ENCODE measurements around the gene FAM8A1. TPM values are rescaled to one million over a fixed set of nuclear protein-coding genes. Genes with fewer than 3 reads are reported as not detected.

Gene FAM8A1
- total RNA-seq, 1 donor = 12.9 TPM

DNA sequence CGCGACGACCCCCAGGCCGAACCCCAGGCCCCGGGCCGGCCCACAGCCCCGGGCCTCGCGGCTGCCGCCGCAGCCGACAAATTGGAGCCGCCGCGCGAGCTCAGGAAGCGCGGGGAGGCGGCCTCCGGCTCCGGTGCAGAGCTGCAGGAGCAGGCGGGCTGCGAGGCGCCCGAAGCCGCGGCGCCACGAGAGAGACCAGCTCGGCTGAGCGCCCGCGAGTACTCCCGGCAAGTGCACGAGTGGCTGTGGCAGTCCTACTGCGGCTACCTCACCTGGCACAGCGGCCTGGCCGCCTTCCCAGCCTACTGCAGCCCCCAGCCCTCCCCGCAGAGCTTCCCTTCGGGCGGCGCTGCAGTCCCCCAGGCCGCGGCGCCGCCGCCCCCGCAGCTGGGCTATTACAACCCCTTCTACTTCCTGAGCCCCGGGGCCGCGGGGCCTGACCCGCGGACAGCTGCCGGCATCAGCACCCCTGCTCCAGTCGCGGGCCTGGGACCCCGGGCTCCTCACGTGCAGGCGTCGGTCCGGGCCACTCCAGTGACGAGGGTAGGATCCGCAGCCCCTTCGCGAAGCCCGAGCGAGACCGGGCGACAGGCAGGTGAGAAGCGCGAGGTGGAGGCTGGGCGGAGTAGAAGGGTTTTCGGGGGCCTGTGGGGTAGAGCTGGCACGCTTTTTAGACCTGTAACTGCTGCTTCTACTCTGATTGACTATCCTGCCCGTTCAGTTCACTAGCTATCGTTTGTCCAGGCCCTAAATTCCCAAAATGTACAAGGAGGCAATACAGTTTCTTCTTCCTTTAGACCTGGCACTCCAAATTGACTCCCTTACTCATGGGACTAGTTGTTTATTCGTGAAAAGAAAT, 654 bp downstream of the FAM8A1 start:
- DNase-seq (ENCODE audit: low read depth in 2 of 3, low spot score in 2 of 3) = peak in 2 of 3 donors; percentile 59 to 62

DNA sequence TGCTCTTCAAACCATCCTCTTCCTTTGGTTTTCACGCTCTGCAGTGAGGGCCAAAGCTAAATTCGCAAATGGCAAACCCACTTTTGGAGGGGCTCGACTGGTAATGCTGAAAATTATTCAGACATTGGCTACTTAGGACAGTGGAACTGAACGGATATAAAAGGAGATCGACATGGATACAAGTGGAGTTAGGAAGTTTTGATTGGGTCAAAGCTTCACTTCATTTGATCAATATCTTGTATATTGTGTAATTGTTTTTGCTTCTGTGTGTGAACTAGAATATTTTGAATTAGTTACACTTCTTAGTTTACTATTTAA, 1.2 kb downstream of the FAM8A1 start:
- no peak for DNase-seq (ENCODE audit: low read depth in 2 of 3, low spot score in 2 of 3)

DNA sequence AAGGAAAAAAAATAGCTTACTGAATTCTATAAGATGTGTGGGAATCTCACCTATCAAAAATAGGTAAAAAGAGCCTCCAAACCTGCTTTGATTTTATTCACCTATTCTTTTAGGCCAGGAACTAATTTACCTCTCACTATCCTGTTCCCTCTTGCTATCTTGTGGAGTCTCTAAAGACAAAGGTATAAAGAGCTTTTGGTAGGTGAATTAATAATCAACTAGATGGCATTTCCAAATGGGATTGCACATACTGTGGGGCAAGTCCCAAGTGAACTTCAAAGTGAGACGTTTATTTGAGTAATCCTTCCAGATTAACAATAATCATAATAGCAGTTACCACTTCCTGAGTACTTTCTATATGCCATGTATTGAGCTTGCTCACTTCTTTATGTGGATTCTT, 2.8 kb downstream of the FAM8A1 start:
- DNase-seq (ENCODE audit: low read depth in 2 of 3, low spot score in 2 of 3) = no peak

DNA sequence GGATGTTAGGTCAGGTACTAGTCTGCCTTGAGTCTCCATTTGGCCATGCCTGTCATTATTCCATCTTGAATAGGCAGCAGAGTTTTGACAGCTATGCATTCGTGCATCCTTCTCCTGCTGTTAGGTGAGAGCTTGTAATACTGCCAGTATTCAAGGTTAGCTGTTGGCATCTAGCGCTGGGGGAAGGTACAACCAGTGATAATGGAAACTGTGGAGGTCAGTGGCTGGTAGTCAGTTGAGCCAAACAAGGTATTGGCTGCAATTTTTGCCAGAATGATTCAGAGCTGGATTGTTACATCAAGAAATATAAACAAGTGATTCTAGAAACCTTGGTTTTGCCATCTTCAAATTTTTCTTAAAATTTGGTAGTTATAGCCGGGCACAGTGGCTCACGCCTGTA, 6.5 kb downstream of the FAM8A1 start:
- DNase-seq (ENCODE audit: low read depth in 2 of 3, low spot score in 2 of 3) = no peak

DNA sequence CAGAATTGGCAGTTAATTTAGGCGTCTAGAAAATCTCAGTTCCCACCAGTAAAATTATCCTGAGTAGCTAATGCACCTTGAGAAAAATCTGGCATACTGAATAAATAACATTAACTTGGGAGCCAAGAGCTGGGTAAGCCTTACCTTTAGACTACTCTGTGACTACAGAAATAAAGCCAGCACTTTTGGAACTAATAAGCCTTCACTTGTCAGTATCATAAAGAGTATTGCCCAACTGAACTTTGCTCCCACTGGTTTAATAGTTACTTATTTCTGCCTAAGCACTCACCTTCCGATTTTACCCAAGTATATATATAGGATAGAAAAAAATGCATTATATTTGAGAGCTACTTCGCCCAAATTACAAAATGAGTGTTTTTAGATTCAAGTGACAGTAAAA, 10.7 kb downstream of the FAM8A1 start:
- no peak for DNase-seq (ENCODE audit: low read depth in 2 of 3, low spot score in 2 of 3)

DNA sequence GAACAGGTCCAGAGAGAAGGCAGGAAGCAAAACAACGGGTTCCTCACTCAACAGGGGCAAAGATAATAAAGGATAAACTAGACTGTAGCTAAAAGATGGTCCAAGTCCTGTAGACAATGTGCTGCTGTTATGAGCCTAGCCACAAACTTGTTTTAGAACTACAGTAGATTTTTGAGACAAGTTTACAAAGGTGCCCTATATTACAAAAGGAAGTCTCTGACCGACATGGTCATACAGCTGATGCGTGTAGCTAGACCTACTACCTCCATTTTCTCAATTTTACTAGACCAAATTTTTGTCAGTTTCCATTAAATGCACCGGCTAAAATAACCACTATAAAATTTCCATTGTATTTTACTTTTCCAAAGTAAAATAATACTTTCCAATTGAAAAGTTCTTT, 11.9 kb downstream of the FAM8A1 start:
- DNase-seq (ENCODE audit: low read depth in 2 of 3, low spot score in 2 of 3) = no peak

DNA sequence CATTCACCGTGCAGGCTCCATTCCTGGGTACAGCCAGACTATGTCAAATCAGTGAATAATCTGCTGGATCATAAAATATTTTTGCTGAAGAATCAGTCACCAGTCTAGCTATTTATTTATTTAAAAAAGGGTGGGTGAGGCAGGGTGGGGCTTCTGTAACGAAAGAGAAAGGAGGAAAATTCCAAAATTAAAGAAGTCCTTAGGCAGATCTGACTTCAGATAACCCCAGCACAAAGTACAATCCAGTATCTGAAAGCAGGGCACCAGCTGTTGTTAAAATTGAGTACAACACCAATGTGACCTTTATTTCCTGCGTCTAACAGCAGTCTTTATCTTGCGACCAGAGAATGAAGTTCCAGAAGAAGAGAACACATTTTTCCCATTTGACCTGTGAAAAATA, 15.7 kb downstream of the FAM8A1 start:
- no peak for DNase-seq (ENCODE audit: low read depth in 2 of 3, low spot score in 2 of 3)

DNA sequence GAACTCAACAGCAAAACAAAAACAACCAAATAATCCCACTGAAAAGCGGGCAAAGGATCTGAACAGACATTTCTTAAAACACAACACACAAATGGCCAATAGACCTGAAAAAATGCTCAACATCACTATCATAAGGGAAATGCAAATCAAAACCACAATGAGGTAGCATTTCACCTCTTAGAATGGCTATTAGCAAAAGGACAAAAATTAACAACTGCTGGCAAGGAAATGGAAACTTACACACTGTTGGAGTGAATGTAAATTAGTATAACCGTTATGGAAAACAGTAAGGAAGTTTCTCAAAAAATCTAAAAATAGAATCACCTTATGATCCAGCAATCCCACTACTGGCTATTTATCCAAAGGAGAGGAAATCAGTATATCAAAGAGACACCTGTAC, 20.9 kb downstream of the FAM8A1 start:
- peak in 1 of 3 donors; percentile 36 for DNase-seq (ENCODE audit: low read depth in 2 of 3, low spot score in 2 of 3)

DNA sequence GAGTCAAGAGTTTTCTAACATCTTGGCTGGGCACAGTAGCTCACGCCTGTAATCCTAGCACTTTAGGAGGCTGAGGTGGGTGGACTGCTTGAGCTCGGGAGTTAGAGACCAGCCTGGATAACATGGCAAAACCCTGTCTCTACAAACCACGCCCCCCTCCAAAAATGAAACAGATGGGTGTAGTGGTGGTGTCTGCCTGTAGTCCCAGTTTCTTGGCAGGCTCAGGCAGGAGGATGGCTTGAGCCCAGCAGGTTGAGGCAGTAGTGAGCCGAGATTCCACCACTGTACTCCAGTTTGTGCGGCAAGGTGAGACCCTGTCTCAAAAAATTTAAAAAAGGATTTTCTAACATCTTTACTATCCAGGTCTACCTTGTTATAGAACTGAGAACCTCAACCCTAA, 22.0 kb downstream of the FAM8A1 start:
- no peak for DNase-seq (ENCODE audit: low read depth in 2 of 3, low spot score in 2 of 3)

DNA sequence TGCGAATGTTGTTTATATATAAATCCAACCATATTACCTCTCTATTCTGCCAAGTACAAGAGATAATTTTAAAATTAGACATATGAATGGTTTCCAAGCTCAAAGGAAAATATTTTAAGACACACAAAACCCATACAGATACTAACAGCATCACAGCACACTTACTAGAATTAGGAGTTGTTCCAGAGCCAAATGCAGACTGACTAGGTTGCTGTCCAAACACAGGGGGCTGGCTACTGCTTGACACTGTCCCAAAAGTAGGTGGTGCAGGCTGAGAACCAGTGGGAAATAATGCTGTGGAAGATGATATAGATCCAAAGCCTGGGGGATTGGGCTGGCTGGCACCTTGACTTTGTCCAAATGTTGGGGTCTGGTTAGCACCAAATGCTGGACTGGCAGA, 24.3 kb downstream of the FAM8A1 start:
- DNase-seq (ENCODE audit: low read depth in 2 of 3, low spot score in 2 of 3) = no peak

DNA sequence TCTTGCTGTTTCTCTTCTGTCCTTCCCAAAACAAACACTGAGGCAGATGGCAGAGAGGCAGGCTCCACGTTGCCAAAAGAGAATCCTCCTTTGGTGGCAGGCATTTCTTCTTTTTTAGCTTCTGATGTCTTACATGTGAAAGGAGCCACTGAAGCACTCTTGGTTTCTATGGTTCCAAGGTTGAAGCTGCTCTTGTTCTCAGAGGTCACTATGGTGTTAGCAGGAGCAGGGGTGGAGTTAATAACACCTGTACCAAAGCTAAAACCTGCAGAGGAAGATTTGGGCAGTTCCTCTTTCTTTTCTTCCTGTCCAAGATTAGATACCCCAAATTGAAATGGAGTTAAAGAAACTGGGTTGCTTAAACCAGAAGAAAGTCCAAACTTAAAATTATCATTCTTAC, 28.8 kb downstream of the FAM8A1 start:
- no peak for DNase-seq (ENCODE audit: low read depth in 2 of 3, low spot score in 2 of 3)

DNA sequence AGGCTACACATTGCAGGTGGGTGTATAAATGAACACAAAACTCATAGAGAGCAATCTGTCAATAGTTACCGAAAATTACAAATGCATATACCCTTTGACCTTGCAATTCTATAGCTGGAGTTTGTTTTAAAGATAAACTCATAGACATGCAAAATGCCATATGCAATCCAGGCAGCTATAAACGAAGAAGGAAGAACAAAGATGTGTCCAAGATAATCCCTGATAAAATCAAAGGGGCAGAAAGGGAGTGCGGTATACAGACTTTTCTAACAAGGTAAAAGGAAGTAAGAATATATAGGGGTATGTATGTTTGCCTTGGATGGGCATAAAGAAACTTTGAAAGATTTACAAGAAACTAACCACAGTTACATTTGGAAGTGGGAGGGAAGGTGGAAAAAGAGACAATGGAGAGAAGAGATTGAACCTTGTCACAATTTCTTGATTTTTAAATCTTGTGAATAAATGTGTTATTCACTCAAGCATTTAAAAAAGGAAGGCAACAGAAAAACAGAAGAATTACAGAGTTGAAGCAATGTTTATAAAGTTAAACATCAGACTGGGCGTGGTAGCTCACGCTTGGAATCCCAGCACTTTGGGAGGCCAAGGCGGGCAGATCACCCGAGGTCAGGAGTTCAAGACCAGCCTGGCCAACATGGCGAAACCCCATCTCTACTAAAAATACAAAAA, 29.9 kb downstream of the FAM8A1 start:
- DNase-seq (ENCODE audit: low read depth in 2 of 3, low spot score in 2 of 3) = no peak

DNA sequence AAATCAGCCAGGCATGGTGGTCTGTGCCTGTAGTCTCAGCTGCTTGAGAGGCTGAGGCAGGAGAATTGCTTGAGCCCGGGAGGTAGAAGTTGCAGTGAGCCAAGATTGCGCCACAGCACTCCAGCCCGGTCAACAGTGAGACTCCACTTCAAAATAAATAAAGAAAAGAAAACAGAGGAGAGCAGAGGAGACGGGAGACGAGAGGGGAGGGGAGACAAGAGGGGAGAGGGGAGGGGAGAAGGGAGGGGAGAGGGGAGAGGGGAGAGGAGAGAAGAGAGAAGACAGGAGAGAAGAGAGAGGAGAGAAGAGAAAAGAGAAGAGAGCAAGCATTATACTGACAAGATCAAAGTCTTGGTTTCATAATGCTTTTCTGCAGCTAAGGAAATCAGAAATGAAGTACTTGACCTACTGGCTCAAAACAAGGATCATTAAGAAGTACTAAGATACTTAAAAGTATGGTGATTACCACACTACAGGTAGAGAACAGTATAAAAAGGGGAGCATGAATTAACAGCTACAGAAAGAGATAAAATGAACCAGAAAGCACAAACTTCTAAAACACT, 30.5 kb downstream of the FAM8A1 start:
- no peak for DNase-seq (ENCODE audit: low read depth in 2 of 3, low spot score in 2 of 3)

DNA sequence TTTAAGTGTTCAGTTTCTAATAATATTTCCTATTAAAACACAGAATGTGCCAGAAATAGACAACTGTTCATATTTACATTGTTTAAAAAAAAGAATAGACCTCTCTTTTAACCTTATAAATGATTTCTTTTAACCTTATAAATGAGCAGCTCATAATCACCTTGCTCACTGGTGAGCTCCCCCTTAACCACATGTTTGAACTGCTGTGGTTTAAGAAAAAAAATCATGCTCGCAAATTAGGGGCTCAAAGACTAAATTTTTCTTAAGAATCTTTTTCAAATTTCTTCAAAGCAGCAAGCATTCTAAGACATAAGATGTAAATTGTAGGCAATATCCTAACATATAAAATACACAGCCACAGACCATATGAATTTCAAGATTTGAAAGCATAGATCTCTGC, 32.8 kb downstream of the FAM8A1 start:
- DNase-seq (ENCODE audit: low read depth in 2 of 3, low spot score in 2 of 3) = no peak

DNA sequence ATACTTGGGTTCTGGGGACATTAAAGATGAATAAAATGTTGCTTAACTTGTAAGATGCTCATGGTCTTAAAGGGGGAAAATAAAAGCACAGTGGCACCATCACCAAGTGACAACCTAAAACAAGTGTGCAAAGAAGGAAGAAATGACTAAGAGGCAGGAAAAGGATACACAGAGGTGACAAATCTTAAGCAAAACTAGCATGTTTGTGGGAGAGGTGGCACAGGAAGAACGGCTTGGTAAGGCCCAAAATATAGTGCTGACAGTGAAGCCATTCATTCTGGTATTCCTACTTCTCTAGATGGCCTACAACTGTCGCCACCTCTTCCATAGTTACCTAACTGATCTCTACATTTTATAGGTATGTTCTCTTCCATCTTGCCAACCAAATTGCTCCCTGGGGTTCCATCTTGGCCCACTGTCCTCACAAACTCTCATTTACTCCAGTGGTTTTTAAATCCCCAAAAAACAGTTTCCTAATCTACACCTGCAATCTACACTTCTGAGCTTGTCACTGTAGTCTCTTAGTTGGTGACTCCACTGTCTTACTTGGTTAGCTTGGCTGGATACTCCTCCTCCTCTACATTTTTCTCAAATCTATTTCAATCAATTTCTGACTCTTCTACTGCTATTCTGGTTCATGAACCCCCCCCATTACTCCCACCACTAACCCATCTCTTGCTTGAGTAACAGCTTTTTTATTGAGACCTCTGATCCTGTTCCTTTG, 33.5 kb downstream of the FAM8A1 start:
- DNase-seq (ENCODE audit: low read depth in 2 of 3, low spot score in 2 of 3) = peak in 2 of 3 donors; percentile 1 to 24

DNA sequence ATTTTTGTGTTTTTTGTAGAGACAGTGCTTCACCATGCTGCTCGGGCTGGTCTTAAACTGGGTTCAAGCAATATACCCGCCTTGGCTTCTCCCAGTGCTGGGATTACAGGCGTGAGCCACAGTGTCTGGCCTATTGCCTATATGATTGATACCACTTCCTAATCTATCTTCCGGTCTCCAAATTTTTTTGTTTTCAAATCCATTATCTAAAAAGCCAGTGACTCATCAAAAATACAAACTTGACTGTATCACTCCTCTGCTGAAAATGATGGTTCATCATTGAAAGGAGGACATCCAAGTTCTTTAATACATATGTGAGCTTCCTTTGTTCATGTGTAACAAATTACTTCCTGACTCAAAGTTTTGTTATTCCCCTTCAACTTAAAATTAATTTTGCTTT, 35.5 kb downstream of the FAM8A1 start:
- DNase-seq (ENCODE audit: low read depth in 2 of 3, low spot score in 2 of 3) = no peak

DNA sequence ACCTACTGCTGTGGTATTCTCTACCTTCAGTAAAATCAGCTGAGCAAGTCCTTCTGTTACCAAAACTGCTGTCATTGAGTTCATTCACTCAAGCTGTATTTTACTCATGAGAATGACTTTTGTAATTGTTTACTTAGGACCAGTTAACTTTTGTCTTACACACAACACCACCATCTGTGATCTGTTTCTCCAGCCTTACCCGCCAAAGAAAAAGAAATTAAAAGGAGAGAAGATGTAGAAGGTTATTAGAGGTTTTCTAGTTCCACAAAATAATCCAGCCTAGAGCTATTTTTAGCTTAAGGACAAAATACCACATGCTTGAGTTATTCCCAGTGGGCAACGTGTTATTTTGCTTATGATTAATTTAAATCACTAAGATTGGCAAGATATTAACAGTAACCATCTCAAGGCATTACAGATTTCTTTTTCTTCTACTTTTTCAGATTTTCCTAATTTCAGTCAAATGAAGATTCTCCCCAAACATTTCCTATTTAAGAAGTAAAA, 38.2 kb downstream of the FAM8A1 start:
- DNase-seq (ENCODE audit: low read depth in 2 of 3, low spot score in 2 of 3) = no peak

DNA sequence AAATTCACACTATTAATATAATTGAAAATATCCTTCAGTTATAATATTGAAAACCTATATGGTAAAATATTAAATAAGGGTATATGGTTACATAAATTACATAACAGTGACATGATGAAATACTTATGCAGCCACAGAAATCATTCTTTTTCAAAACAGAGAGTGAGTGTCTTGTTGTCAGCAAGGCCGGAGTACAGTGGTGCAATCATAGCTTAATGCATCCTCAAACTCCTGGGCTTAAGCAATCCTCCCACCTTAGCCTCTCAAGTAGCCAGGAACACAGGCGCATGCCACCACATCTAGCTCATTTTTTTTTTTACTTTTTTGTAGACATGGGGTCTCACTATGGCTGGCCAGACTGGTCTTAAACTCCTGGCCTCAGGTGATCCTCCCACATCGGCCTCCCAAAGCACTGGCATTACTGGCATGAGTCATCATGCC, 40.4 kb downstream of the FAM8A1 start:
- no peak for DNase-seq (ENCODE audit: low read depth in 2 of 3, low spot score in 2 of 3)

DNA sequence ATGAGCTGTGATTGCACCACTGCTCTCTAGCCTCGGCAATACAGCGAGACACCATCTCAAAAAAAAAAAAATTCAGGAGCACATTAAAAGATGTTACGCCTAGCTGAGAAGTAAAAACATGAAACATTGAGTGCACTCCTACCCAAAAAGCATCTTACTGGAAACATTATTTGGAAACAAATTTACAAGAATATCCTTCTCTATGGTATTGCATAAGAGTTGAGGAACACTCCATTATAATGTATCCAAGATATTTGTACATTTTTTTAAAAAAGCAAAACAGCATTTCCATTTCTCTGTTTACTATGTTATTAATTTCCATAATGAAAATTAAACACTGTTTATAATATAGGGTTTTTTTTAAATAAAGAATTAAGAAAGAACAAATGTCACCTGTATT, 48.6 kb downstream of the FAM8A1 start:
- DNase-seq (ENCODE audit: low read depth in 2 of 3, low spot score in 2 of 3) = no peak

DNA sequence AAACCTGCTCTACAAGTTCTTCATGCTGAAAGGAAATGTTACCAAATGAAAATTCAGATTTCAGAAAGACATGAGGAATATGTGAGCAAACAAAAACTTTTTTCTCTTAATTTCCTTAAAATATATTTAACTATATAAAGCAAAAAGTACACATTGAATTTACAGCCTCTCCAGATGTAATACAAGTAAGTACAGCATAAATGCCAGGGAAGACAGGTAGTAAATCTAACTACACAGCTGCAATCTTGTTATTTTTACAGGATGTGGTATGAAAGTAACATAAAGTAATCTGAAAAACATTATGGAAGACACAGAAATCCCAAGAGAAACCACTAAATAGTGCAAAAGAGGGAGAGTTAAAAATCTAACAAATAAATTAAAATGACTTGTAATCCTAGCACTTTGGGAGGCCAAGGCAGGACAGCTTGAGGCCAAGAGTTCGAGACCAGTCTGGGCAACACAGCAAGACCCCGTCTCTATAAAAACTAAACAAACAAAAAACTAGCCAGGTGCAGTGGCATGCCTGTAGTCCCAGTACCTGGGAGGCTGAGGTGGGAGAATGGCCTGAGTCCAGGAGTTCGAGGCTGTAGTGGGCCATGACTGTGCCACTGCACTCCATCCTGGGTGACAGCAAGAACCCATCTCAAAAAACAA, 50.7 kb downstream of the FAM8A1 start:
- DNase-seq (ENCODE audit: low read depth in 2 of 3, low spot score in 2 of 3) = peak in 1 of 3 donors; percentile 29

All from hematopoietic multipotent progenitor cell (in vitro differentiated cells).